HEK293T (cell line): Measurements from ENCODE around the gene ARHGAP29.

Source experiments
- CTCF ChIA-PET: fragments of 350-600 bp; formaldehyde crosslinking; extraction: SDS; loops from one replicate; lab custom pipeline; 2021; ENCODE audit warnings: antibody characterized with exemption, inconsistent platforms; lab: Yijun Ruan, JAX
- POLR2A ChIA-PET: fragments of 350-600 bp; formaldehyde crosslinking; extraction: SDS; loops from one replicate; lab custom pipeline; 2020; ENCODE audit warnings: antibody characterized with exemption, inconsistent platforms; lab: Yijun Ruan, JAX
- DNase-seq: peaks from one replicate; pipeline ENCODE4 v3.0.0; 2012; ENCODE audit warnings: mixed read lengths; ENCODE audit errors: extremely low spot score
- ARNT ChIP-seq: fragments of 450-650 bp; IDR thresholded peaks from 2 replicates; pipeline ENCODE4 v1.6.1; 2017; ENCODE audit warnings: mild to moderate bottlenecking
- BHLHE40 ChIP-seq: fragments of 450-650 bp; IDR thresholded peaks from 2 replicates; pipeline ENCODE4 v1.6.1; 2016; ENCODE audit warnings: mild to moderate bottlenecking, moderate library complexity, borderline replicate concordance
- CTBP1 ChIP-seq: fragments of 450-650 bp; IDR thresholded peaks from 2 replicates; pipeline ENCODE4 v1.6.1; 2016; ENCODE audit warnings: borderline replicate concordance
- ELF4 ChIP-seq: fragments of 450-650 bp; IDR thresholded peaks from 2 replicates; pipeline ENCODE4 v1.6.1; 2017; ENCODE audit warnings: antibody characterized with exemption
- FOXA1 ChIP-seq: fragments of 450-650 bp; IDR thresholded peaks from 2 replicates; pipeline ENCODE4 v1.6.1; 2016; ENCODE audit warnings: mild to moderate bottlenecking
- FOXK2 ChIP-seq: fragments of 450-650 bp; IDR thresholded peaks from 2 replicates; pipeline ENCODE4 v1.6.1; 2016; ENCODE audit warnings: mild to moderate bottlenecking
- FOXM1 ChIP-seq: fragments of 450-650 bp; IDR thresholded peaks from 2 replicates; pipeline ENCODE4 v1.6.1; 2017; ENCODE audit warnings: mild to moderate bottlenecking, borderline replicate concordance
- HDGF ChIP-seq: fragments of 450-650 bp; IDR thresholded peaks from 2 replicates; pipeline ENCODE4 v1.6.1; 2017; ENCODE audit warnings: antibody characterized with exemption, borderline replicate concordance
- L3MBTL2 ChIP-seq: fragments of 450-650 bp; conservative IDR thresholded peaks from 2 replicates; pipeline ENCODE4 v1.6.1; 2016; ENCODE audit warnings: mild to moderate bottlenecking
- LEF1 ChIP-seq: fragments of 450-650 bp; IDR thresholded peaks from 2 replicates; pipeline ENCODE4 v1.6.1; 2017; ENCODE audit warnings: mild to moderate bottlenecking, borderline replicate concordance
- NFRKB ChIP-seq: fragments of 450-650 bp; IDR thresholded peaks from 2 replicates; pipeline ENCODE4 v1.6.1; 2016; ENCODE audit warnings: mild to moderate bottlenecking, moderate library complexity
- SP1 ChIP-seq: fragments of 450-650 bp; IDR thresholded peaks from 2 replicates; pipeline ENCODE4 v1.6.1; 2017
- SUZ12 ChIP-seq: fragments of 450-650 bp; IDR thresholded peaks from 2 replicates; pipeline ENCODE4 v1.6.1; 2016; ENCODE audit warnings: mild to moderate bottlenecking
- TARDBP ChIP-seq: fragments of 450-650 bp; IDR thresholded peaks from 2 replicates; pipeline ENCODE4 v1.6.1; 2016
- ZNF384 ChIP-seq: fragments of 450-650 bp; IDR thresholded peaks from 2 replicates; pipeline ENCODE4 v1.6.1; 2016
- TF ChIP-seq, protein P1 (sequence below): fragments of 450-650 bp; IDR thresholded peaks from 2 replicates; pipeline ENCODE4 v1.6.1; 2016

The ARHGAP29 gene

DNA sequence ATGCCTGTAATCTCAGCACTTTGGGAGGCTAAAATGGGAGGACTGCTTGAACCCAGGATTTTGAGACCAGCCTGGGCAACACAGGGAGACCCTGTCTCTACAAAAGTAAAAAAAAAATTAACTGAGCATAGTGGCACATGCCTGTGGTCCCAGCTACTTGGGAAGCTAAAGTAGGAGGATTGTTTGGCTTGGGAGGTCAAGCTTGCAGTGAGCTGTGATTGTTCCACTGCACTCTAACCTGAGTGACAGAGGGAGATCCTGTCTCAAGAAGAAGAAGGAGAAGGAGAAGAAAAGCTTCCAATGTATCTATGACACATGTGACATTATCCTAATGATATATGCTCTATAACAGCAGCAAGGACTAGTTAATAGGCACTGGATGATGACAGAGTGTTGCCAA, 20.1 kb upstream of the ARHGAP29 start:
- POLR2A ChIA-PET: no interaction called here
- no peak for TF ChIP-seq FOXA1
- TF ChIP-seq L3MBTL2: no peak
- TF ChIP-seq ARNT: no peak
- no peak for TF ChIP-seq HDGF
- no peak for TF ChIP-seq LEF1
- TF ChIP-seq CTBP1: no peak
- no peak for TF ChIP-seq BHLHE40
- no peak for TF ChIP-seq TARDBP
- TF ChIP-seq ZNF384: no peak
- DNase-seq: no peak
- CTCF ChIA-PET: no interaction called here

DNA sequence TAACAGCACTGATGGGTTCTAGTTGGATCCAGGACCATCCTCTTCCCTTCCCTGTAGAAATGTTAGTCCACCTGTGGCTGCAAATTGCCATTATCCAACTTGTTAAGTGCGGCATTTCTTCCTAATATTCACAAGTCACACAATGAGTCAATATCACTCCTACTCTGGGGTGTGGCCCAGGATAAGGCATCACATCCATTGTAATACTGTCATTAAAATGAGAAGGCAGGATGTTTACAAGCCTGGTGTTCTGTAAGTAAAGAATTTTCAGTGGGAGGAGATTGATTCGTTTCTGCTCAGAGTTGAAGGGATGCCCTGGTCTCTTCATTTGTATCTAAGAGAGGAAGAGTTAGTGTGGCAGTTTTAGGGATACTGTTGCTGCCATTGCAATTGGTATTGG, 18.1 kb upstream of the ARHGAP29 start:
- DNase-seq: no peak
- CTCF ChIA-PET: no interaction called here
- TF ChIP-seq CTBP1 (no peak), HDGF (no peak), FOXK2 (no peak), FOXM1 (no peak), ZNF384 (no peak), ARNT (no peak), NFRKB (no peak), FOXA1 (no peak), L3MBTL2 (no peak), LEF1 (no peak), BHLHE40 (no peak)
- TF ChIP-seq, protein P1, sequence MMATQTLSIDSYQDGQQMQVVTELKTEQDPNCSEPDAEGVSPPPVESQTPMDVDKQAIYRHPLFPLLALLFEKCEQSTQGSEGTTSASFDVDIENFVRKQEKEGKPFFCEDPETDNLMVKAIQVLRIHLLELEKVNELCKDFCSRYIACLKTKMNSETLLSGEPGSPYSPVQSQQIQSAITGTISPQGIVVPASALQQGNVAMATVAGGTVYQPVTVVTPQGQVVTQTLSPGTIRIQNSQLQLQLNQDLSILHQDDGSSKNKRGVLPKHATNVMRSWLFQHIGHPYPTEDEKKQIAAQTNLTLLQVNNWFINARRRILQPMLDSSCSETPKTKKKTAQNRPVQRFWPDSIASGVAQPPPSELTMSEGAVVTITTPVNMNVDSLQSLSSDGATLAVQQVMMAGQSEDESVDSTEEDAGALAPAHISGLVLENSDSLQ: no peak
- POLR2A ChIA-PET: interaction anchor here (1.4 kb wide), 1 partner anchor 8 kb away, joined by 5 read pairs; no protein-coding TSS in a partner anchor

DNA sequence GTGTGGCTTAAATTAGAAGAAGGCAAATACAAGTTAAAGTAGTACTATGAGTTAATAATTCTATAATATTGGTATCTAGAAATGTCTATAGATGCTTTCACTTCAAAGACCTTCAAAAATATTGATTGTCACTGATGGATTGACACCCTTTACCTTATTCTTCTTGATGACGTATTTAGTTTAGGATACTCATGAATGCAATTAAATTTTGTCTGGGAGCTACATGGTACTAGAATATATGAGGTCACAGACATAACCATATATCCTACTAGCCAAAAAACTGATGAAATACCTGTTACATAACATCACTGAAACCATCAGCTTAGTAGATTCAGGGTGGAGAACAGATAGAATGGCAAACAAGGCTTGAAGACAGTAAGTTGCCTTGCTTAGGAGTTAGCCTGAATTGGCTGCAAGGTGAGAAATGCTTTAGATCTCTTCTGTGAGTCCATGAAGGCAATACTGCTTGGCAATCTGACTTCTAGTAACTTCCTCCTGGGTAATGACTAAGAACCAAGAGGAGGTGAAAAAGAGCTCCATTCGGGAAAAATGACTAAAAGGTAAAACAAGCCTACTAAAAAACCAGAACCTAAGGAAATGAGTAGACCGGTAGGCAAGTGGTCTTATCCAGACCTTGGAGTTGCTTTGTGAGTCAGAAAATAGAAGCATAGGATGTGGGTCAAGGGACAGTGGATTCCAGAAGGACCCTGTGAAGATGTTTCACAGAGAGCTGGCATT, 16.9 kb upstream of the ARHGAP29 start:
- ChIA-PET CTCF (interaction anchor here (1.2 to 1.4 kb wide), 3 partner anchors 82 to 209 kb away, joined by 3 to 7 read pairs (median 3); no protein-coding TSS in a partner anchor), POLR2A (no interaction called here)
- no peak for TF ChIP-seq FOXM1
- no peak for DNase-seq

DNA sequence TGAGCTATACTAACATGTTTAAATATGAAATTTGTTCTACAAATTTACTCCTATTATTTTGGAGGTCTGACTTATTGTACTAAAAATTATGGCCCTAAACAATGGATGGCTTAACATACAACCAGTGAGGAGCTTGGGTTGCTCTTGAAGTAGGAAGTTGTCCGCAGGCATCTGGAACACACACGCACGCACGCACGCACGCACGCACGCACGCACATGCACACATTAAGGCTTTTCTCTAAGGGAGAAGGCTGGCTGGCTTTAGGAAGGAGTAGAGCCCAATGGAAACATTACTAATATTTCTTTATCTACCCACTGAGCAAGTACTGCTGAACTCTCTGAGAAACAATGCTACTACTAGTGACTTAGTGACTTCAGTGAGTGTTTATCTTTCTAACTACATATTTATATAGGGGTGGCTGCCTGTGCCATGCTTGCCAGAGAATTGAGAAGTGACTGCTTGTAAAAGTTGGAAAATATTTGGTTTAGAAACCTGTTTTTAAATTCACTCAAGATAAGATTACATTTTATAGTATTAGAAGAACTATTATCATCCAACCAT, 16.2 kb upstream of the ARHGAP29 start:
- POLR2A ChIA-PET: no interaction called here
- CTCF ChIA-PET: interaction anchor here (0.6 to 1.4 kb wide), 4 partner anchors 67 to 210 kb away, joined by 3 to 7 read pairs (median 3); no protein-coding TSS in a partner anchor
- no peak for DNase-seq
- TF ChIP-seq ELF4 (no peak), CTBP1 (no peak), TARDBP (no peak), BHLHE40 (no peak), ZNF384 (no peak), NFRKB (no peak), SUZ12 (no peak), SP1 (no peak), HDGF (no peak)
- TF ChIP-seq, protein P1: no peak

DNA sequence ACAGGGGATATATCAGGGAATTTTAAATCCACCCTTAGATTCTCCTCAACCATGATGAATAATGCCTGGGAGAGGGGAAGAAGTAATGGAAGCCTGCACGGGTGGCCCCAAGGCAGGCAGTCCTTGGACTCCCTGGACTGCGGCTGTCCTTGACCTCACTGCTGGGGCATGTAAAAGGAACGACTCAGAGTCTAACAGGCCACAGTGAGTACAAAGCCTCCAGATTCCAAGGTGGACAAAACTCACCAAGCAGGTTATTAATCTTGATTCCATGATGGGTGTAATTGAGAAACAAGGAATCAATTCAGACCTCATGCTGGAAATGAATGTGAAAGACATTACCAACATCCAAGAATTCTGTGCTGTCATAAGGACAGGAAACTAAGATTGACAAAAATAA, 13.0 kb upstream of the ARHGAP29 start:
- no peak for TF ChIP-seq ELF4
- no peak for TF ChIP-seq FOXA1
- no peak for TF ChIP-seq FOXM1
- no peak for TF ChIP-seq FOXK2
- TF ChIP-seq ARNT: no peak
- TF ChIP-seq, protein P1: no peak
- no peak for TF ChIP-seq SP1
- no peak for TF ChIP-seq ZNF384
- TF ChIP-seq L3MBTL2: no peak
- TF ChIP-seq LEF1: no peak
- no peak for TF ChIP-seq SUZ12
- no peak for TF ChIP-seq BHLHE40
- no peak for TF ChIP-seq HDGF
- no peak for TF ChIP-seq TARDBP
- no peak for TF ChIP-seq NFRKB
- TF ChIP-seq CTBP1: no peak
- CTCF ChIA-PET: no interaction called here
- DNase-seq: no peak
- POLR2A ChIA-PET: no interaction called here

DNA sequence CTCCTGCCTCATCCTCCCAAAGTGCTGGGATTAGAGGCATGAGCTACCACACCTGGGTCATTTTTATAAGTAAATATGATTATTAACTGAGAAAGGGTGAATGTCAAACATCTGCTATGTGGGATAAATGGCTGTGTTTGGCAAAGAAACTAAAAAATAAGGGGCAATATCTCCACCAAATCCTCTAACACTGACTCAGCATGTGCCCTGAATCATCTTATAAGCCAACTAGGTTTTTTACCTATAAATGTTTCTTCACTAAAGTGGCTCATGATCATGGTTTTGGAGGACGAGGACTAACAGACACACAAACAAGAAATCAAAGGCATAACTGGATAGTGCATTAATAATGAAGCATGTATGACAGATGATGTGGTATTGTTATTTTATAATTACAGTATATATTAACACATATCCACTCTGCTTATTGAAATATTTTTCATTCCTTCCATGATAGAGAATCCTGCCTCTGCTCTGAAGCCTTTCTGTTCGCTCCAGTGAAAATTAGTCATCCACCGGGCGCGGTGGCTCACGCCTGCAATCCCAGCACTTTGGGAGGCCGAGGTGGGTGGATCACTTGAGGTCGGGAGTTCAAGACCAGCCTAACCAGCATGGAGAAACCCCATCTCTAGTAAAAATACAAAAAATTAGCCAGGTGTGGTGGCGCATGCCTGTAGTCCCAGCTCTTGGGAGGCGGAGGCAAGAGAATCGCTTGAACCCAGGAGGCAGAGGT, 11.7 kb upstream of the ARHGAP29 start:
- ChIA-PET CTCF (interaction anchor here (1.1 kb wide), 1 partner anchor 87 kb away, joined by 3 read pairs; no protein-coding TSS in a partner anchor), POLR2A (interaction anchor here (1.4 to 2.5 kb wide), 2 partner anchors 10 to 12 kb away, joined by 3 to 14 read pairs; partner anchors contain the start of gene ARHGAP29)
- TF ChIP-seq FOXA1 (no peak), HDGF (no peak), ARNT (no peak), ZNF384 (no peak), ELF4 (no peak), L3MBTL2 (no peak), LEF1 (no peak), CTBP1 (no peak), TARDBP (no peak), SP1 (no peak), NFRKB (no peak), SUZ12 (no peak), FOXM1 (no peak), FOXK2 (no peak)
- TF ChIP-seq, protein P1: no peak
- no peak for DNase-seq
